H9 (cell line): ENCODE results near the gene TMEM108. TPM values are rescaled to one million over a fixed set of nuclear protein-coding genes. Genes with fewer than 3 reads are reported as not detected.

Experiments
- DNase-seq: peaks from one replicate; pipeline ENCODE4 v3.0.0-alpha.2; 2017
- H2AFZ ChIP-seq: one replicate; pipeline ENCODE4 v1.6.1; 2013; ENCODE audit warnings: mild to moderate bottlenecking, low read length, control low read depth, moderate library complexity
- H2AK5ac ChIP-seq: 2 replicates; pipeline ENCODE4 v1.6.1; 2013; ENCODE audit warnings: low read length, control low read depth, mixed read lengths; ENCODE audit not compliant: insufficient read length
- H2BK120ac ChIP-seq: one replicate; pipeline ENCODE4 v1.6.1; 2013; ENCODE audit warnings: low read depth, mild to moderate bottlenecking, low read length, control low read depth, inconsistent platforms; ENCODE audit not compliant: poor library complexity, severe bottlenecking
- H2BK12ac ChIP-seq: 2 replicates; pipeline ENCODE4 v1.6.1; 2013; ENCODE audit warnings: low read length, control low read depth, mixed read lengths, low read depth; ENCODE audit not compliant: insufficient read length
- H2BK15ac ChIP-seq: 2 replicates; pipeline ENCODE4 v1.6.1; 2013; ENCODE audit warnings: low read depth, low read length, control low read depth
- H2BK20ac ChIP-seq: one replicate; pipeline ENCODE4 v1.6.1; 2013; ENCODE audit warnings: low read depth, mild to moderate bottlenecking, low read length, control low read depth, inconsistent platforms; ENCODE audit not compliant: poor library complexity, severe bottlenecking
- H2BK5ac ChIP-seq: 2 replicates; pipeline ENCODE4 v1.6.1; 2013; ENCODE audit warnings: low read length, control low read depth, mixed read lengths; ENCODE audit not compliant: insufficient read length
- H3K14ac ChIP-seq: 2 replicates; pipeline ENCODE4 v1.6.1; 2013; ENCODE audit warnings: low read length, control low read depth; ENCODE audit not compliant: insufficient read depth
- H3K18ac ChIP-seq: 2 replicates; pipeline ENCODE4 v1.6.1; 2013; ENCODE audit warnings: low read depth, mild to moderate bottlenecking, mixed read lengths, low read length, control low read depth; ENCODE audit not compliant: insufficient read length
- H3K23ac ChIP-seq: 2 replicates; pipeline ENCODE4 v1.6.1; 2013; ENCODE audit warnings: low read length, control low read depth, mixed read lengths, low read depth; ENCODE audit not compliant: insufficient read length
- H3K23me2 ChIP-seq: 2 replicates; pipeline ENCODE4 v1.6.1; 2013; ENCODE audit warnings: low read depth, mild to moderate bottlenecking, mixed read lengths, low read length, control low read depth; ENCODE audit not compliant: insufficient read length, poor library complexity, severe bottlenecking
- H3K27ac ChIP-seq: 2 replicates; pipeline ENCODE4 v1.5.1; 2013; ENCODE audit warnings: low read length, control low read depth, mixed read lengths, low read depth; ENCODE audit not compliant: insufficient read length
- H3K27me3 ChIP-seq: 2 replicates; pipeline ENCODE4 v1.6.1; 2013; ENCODE audit warnings: low read length, control low read depth, inconsistent platforms; ENCODE audit not compliant: insufficient read depth
- H3K4ac ChIP-seq: 2 replicates; pipeline ENCODE4 v1.6.1; 2013; ENCODE audit warnings: low read depth, mild to moderate bottlenecking, control low read depth, inconsistent platforms, low read length, moderate library complexity
- H3K4me1 ChIP-seq: 2 replicates; pipeline ENCODE4 v1.6.1; 2013; ENCODE audit warnings: low read length, control low read depth, inconsistent platforms; ENCODE audit not compliant: insufficient read depth
- H3K4me2 ChIP-seq: 2 replicates; pipeline ENCODE4 v1.6.1; 2013; ENCODE audit warnings: low read length, control low read depth, mixed read lengths; ENCODE audit not compliant: insufficient read length, insufficient read depth
- H3K56ac ChIP-seq: 2 replicates; pipeline ENCODE4 v1.6.1; 2013; ENCODE audit warnings: low read depth, mild to moderate bottlenecking, mixed read lengths, low read length, control low read depth; ENCODE audit not compliant: insufficient read length
- H3K79me1 ChIP-seq: 2 replicates; pipeline ENCODE4 v1.6.1; 2013; ENCODE audit warnings: low read depth, mild to moderate bottlenecking, moderate library complexity, low read length, control low read depth, inconsistent platforms; ENCODE audit not compliant: insufficient read depth, poor library complexity, severe bottlenecking
- H3K79me2 ChIP-seq: 2 replicates; pipeline ENCODE4 v1.6.1; 2013; ENCODE audit warnings: low read length, control low read depth, inconsistent platforms; ENCODE audit not compliant: insufficient read depth
- H3K9ac ChIP-seq: 2 replicates; pipeline ENCODE4 v1.6.1; 2013; ENCODE audit warnings: low read length, control low read depth, mixed read lengths; ENCODE audit not compliant: insufficient read length; ENCODE audit errors: extremely low read depth
- H3K9me3 ChIP-seq: one replicate; pipeline ENCODE4 v1.6.1; 2013; ENCODE audit warnings: low read depth, low read length, inconsistent platforms; ENCODE audit not compliant: control insufficient read depth
- H3T11ph ChIP-seq: one replicate; pipeline ENCODE4 v1.6.1; 2013; ENCODE audit warnings: mild to moderate bottlenecking, low read length, control low read depth, inconsistent platforms
- H4K20me1 ChIP-seq: one replicate; pipeline ENCODE4 v1.6.1; 2013; ENCODE audit not compliant: control insufficient read depth, insufficient read length, insufficient read depth
- H4K5ac ChIP-seq: 2 replicates; pipeline ENCODE4 v1.6.1; 2013; ENCODE audit warnings: low read depth, mild to moderate bottlenecking, mixed read lengths, low read length, control low read depth; ENCODE audit not compliant: insufficient read length
- H4K8ac ChIP-seq: replicated peaks from 2 replicates; pipeline ENCODE4 v1.6.1; 2013; ENCODE audit warnings: low read length, control low read depth, mixed read lengths, low read depth; ENCODE audit not compliant: insufficient read length
- H4K91ac ChIP-seq: 2 replicates; pipeline ENCODE4 v1.6.1; 2013; ENCODE audit warnings: low read depth, mild to moderate bottlenecking, moderate library complexity, mixed read lengths, low read length, control low read depth; ENCODE audit not compliant: insufficient read length
- H3K27ac Mint-ChIP-seq, 3 experiments: 2 replicates in 2 of 3; 3 replicates in 1 of 3; pipeline ENCODE4 v1.8.0; 2020 to 2021; ENCODE audit warnings: mixed read lengths in 3 of 3, mild to moderate bottlenecking in 1 of 3, moderate library complexity in 1 of 3
- H3K27me3 Mint-ChIP-seq: 2 replicates; pipeline ENCODE4 v1.8.0; 2021; ENCODE audit warnings: low read depth, mild to moderate bottlenecking, moderate library complexity, mixed read lengths
- H3K36me3 Mint-ChIP-seq, 3 experiments: 2 replicates in 2 of 3; 3 replicates in 1 of 3; pipeline ENCODE4 v1.8.0; 2020 to 2021; ENCODE audit warnings: low read depth in 3 of 3, mixed read lengths in 3 of 3; ENCODE audit not compliant: insufficient read depth in 1 of 3
- H3K4me1 Mint-ChIP-seq, 2 experiments: 2 replicates each; pipeline ENCODE4 v1.8.0; 2020; ENCODE audit warnings: mixed read lengths in 2 of 2
- H3K4me3 Mint-ChIP-seq, 2 experiments: 2 replicates in 1 of 2; 3 replicates in 1 of 2; pipeline ENCODE4 v1.8.0; 2020 to 2021; ENCODE audit warnings: mild to moderate bottlenecking in 2 of 2, mixed read lengths in 2 of 2, moderate library complexity in 1 of 2
- H3K9me3 Mint-ChIP-seq, 2 experiments: 2 replicates in 1 of 2; 3 replicates in 1 of 2; pipeline ENCODE4 v1.8.0; 2020; ENCODE audit warnings: mild to moderate bottlenecking in 2 of 2, mixed read lengths in 2 of 2, moderate library complexity in 1 of 2
- WGBS: extraction: QIAGEN DNeasy Blood & Tissue Kit; methylation state at CpG from one replicate; pipeline ENCODE4 v1.1.7; 2013; ENCODE audit warnings: missing lambda C conversion rate, low lambda C conversion rate, mixed read lengths; ENCODE audit not compliant: insufficient read length; ENCODE audit errors: extremely low coverage; 5-methylcytosine and 5-hydroxymethylcytosine counted together
- total RNA-seq: library from RNA; stranded (reverse); gene quantifications from 2 replicates; pipeline ENCODE4 v1.2.1, GENCODE V29; 2021
- TF ChIP-seq, protein P1 (sequence below): fragments of 200-600 bp; sonication (generic); conservative IDR thresholded peaks from 3 replicates; pipeline ENCODE4 v1.8.0; 2021; ENCODE audit warnings: antibody characterized with exemption, mild to moderate bottlenecking

TMEM108 gene
- total RNA-seq, 1 experiment from 2014 or later = 5.0 TPM

DNA sequence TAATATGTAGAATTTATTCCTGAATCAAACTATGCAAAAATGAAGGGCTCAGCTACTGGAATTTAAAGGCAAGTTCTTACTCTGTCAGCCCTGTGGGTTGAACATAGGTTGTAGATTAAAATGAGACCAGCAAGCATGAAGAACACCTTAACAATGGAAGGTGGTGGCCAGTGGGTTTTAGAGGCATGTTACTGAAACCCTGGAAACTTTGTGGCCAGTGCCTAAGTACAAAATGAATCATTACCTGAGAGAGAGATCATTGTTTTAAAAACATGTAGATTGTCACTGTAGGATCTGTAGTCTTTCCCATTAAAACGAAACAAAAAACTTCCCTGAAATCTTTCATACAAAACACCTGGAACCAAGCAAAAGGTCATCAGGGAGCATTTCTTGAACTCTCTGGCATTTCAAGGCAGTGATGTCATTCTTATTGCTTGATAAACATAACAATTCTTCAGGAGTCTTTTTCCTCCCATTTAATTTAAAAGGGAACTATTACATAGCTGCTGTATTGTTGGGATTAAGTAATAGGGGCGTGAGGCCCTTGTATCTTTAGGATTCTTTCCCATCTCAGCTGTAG lies 51.8 kb downstream of the TMEM108 start:
- Histone ChIP-seq H3T11ph (no peak overlapping the region), H3K4me1 (no peaks in the 10 kb centered on the region; the same call in 1 of the 2 replicates), H3K56ac (no peak overlapping the region), H4K91ac (no peak overlapping the region), H4K8ac (no peak overlapping the region), H4K20me1 (no peaks in the 10 kb centered on the region), H2BK120ac (no peak overlapping the region), H3K23me2 (no peaks in the 10 kb centered on the region), H2BK5ac (no peak overlapping the region), H3K4me2 (no peak overlapping the region), H2BK15ac (no peak overlapping the region), H2AK5ac (no peak overlapping the region), H4K5ac (no peak overlapping the region), H3K9ac (no peak overlapping the region), H3K79me2 (no peaks in the 10 kb centered on the region), H2BK12ac (no peak overlapping the region), H3K9me3 (no peaks in the 10 kb centered on the region), H2AFZ (no peak overlapping the region), H3K14ac (no peak overlapping the region), H3K23ac (no peak overlapping the region), H3K79me1 (no peaks in the 10 kb centered on the region), H2BK20ac (no peak overlapping the region), H3K18ac (no peak overlapping the region), H3K27me3 (no peaks in the 10 kb centered on the region), H3K4ac (no peak overlapping the region), H3K27ac (no peak overlapping the region)
- Mint-ChIP-seq H3K4me3 (no peak overlapping the region), H3K4me1 (peaks cover 9 to 11% of the 10 kb centered on the region in 2 experiments), H3K27me3 (no peaks in the 10 kb centered on the region), H3K27ac (peak overlapping the region in 2 of 3 experiments; percentile 17 to 75; a peak in 3 of 7 replicates), H3K9me3 (peaks cover 0 to 2% of the 10 kb centered on the region in 2 experiments; a peak in 2 of 5 replicates), H3K36me3 (peaks cover 0 to 2% (median 0%) of the 10 kb centered on the region in 3 experiments; a peak in 3 of 7 replicates)
- DNase-seq = no peak
- WGBS = no CpG with 5 or more reads among the region's 2 CpGs
- TF ChIP-seq, protein P1, sequence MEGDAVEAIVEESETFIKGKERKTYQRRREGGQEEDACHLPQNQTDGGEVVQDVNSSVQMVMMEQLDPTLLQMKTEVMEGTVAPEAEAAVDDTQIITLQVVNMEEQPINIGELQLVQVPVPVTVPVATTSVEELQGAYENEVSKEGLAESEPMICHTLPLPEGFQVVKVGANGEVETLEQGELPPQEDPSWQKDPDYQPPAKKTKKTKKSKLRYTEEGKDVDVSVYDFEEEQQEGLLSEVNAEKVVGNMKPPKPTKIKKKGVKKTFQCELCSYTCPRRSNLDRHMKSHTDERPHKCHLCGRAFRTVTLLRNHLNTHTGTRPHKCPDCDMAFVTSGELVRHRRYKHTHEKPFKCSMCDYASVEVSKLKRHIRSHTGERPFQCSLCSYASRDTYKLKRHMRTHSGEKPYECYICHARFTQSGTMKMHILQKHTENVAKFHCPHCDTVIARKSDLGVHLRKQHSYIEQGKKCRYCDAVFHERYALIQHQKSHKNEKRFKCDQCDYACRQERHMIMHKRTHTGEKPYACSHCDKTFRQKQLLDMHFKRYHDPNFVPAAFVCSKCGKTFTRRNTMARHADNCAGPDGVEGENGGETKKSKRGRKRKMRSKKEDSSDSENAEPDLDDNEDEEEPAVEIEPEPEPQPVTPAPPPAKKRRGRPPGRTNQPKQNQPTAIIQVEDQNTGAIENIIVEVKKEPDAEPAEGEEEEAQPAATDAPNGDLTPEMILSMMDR = no peak
